Activated CD4-positive, alpha-beta T cell treated with anti-CD3 and anti-CD28 coated beads for 4 hours (primary cell): ENCODE measurements around the gene KCNH5.

ENCODE experiments used
- DNase-seq, 2 donors: peaks; one replicate each; pipeline ENCODE4 v3.0.0-alpha.2; 2020

Gene KCNH5

GRCh38 chr14:62994096-62994495, 51.2 kb downstream of the KCNH5 start:
- DNase-seq: no peak

GRCh38 chr14:62988967-62989366, 56.3 kb downstream of the KCNH5 start:
- no peak for DNase-seq

- no peak for DNase-seq
These were observed 61.4 kb downstream of the KCNH5 start for GRCh38 chr14:62983821-62984220.

- DNase-seq: no peak
These were observed 64.6 kb downstream of the KCNH5 start for GRCh38 chr14:62980693-62981092.

- no peak for DNase-seq
These were observed 87.7 kb downstream of the KCNH5 start for GRCh38 chr14:62957562-62957961.

GRCh38 chr14:62956413-62956812, 88.8 kb downstream of the KCNH5 start:
- no peak for DNase-seq

GRCh38 chr14:62954165-62954564, 91.1 kb downstream of the KCNH5 start:
- DNase-seq: no peak

- DNase-seq: no peak
These were observed 93.0 kb downstream of the KCNH5 start for GRCh38 chr14:62952226-62952625.

GRCh38 chr14:62947301-62947700, 98.0 kb downstream of the KCNH5 start:
- DNase-seq: no peak

GRCh38 chr14:62946221-62946620, 99.0 kb downstream of the KCNH5 start:
- no peak for DNase-seq

GRCh38 chr14:62943202-62943601, 102.1 kb downstream of the KCNH5 start:
- no peak for DNase-seq

- no peak for DNase-seq
These were observed 105.3 kb downstream of the KCNH5 start for GRCh38 chr14:62939970-62940369.

- no peak for DNase-seq
These were observed 106.5 kb downstream of the KCNH5 start for GRCh38 chr14:62938778-62939177.

GRCh38 chr14:62934439-62934838, 110.8 kb downstream of the KCNH5 start:
- no peak for DNase-seq

- DNase-seq: no peak
These were observed 123.8 kb downstream of the KCNH5 start for GRCh38 chr14:62921466-62921865.

GRCh38 chr14:62916551-62916950, 128.7 kb downstream of the KCNH5 start:
- DNase-seq: no peak

- no peak for DNase-seq
These were observed 130.4 kb downstream of the KCNH5 start for GRCh38 chr14:62914873-62915272.

GRCh38 chr14:62914025-62914424, 131.2 kb downstream of the KCNH5 start:
- no peak for DNase-seq

- DNase-seq: no peak
These were observed 136.8 kb downstream of the KCNH5 start for GRCh38 chr14:62908506-62908905.

- no peak for DNase-seq
These were observed 139.7 kb downstream of the KCNH5 start for GRCh38 chr14:62905566-62905965.

GRCh38 chr14:62897771-62898170, 147.5 kb downstream of the KCNH5 start:
- no peak for DNase-seq

GRCh38 chr14:62896932-62897456, 148.3 kb downstream of the KCNH5 start:
- no peak for DNase-seq

GRCh38 chr14:62894736-62895135, 150.5 kb downstream of the KCNH5 start:
- DNase-seq: no peak

- DNase-seq: no peak
These were observed 155.9 kb downstream of the KCNH5 start for GRCh38 chr14:62889364-62889763.

GRCh38 chr14:62886461-62886860, 158.8 kb downstream of the KCNH5 start:
- no peak for DNase-seq

- DNase-seq: no peak
These were observed 159.8 kb downstream of the KCNH5 start for GRCh38 chr14:62885451-62885850.
